Measurements from ENCODE around the gene PCDH9.

The PCDH9 gene

GRCh38 chr13:66853564-66853963 is 376.6 kb downstream of the PCDH9 start:
- no peak for DNase-seq (ENCODE audit: low spot score)
- TF ChIP-seq CTCF (IDR thresholded peaks at IDR 0.05; ENCODE audit: extremely low read depth, missing control alignments) = no peak

GRCh38 chr13:66849706-66850105 is 380.4 kb downstream of the PCDH9 start:
- DNase-seq (ENCODE audit: low spot score) = no peak
- TF ChIP-seq CTCF (IDR thresholded peaks at IDR 0.05; ENCODE audit: extremely low read depth, missing control alignments) = no peak

- TF ChIP-seq CTCF (IDR thresholded peaks at IDR 0.05; ENCODE audit: extremely low read depth, missing control alignments) = no peak
- DNase-seq (ENCODE audit: low spot score) = no peak
These were observed 382.6 kb downstream of the PCDH9 start for GRCh38 chr13:66847541-66847940.

GRCh38 chr13:66845393-66845792 is 384.7 kb downstream of the PCDH9 start:
- TF ChIP-seq CTCF (IDR thresholded peaks at IDR 0.05; ENCODE audit: extremely low read depth, missing control alignments) = no peak
- DNase-seq (ENCODE audit: low spot score) = no peak

GRCh38 chr13:66844933-66845332 is 385.2 kb downstream of the PCDH9 start:
- no peak for DNase-seq (ENCODE audit: low spot score)

GRCh38 chr13:66842766-66843165 is 387.4 kb downstream of the PCDH9 start:
- TF ChIP-seq CTCF (IDR thresholded peaks at IDR 0.05; ENCODE audit: extremely low read depth, missing control alignments) = no peak
- no peak for DNase-seq (ENCODE audit: low spot score)

More at GRCh38 chr13:66844933-66845332, 385.2 kb downstream of the PCDH9 start:
- TF ChIP-seq CTCF (IDR thresholded peaks at IDR 0.05; ENCODE audit: extremely low read depth, missing control alignments) = no peak

GRCh38 chr13:66840621-66841020 is 389.5 kb downstream of the PCDH9 start:
- no peak for TF ChIP-seq CTCF (IDR thresholded peaks at IDR 0.05; ENCODE audit: extremely low read depth, missing control alignments)

More at GRCh38 chr13:66840621-66841020, 389.5 kb downstream of the PCDH9 start:
- no peak for DNase-seq (ENCODE audit: low spot score)

Data from GM20000 (cell line).